ENCODE results near the gene MRPL16. TPM values are rescaled to one million over a fixed set of nuclear protein-coding genes. Genes with fewer than 3 reads are reported as not detected.

Gene MRPL16
- total and polyA plus RNA-seq, 2 of the 13 experiments (the other 11 are each of a cell fraction or from before 2014, with no cell fraction given) = 45.3 to 62.6 TPM

GRCh38 chr11:59776210-59777066 is 34.1 kb downstream of the MRPL16 start (continued):
- TF ChIP-seq, protein P1, sequence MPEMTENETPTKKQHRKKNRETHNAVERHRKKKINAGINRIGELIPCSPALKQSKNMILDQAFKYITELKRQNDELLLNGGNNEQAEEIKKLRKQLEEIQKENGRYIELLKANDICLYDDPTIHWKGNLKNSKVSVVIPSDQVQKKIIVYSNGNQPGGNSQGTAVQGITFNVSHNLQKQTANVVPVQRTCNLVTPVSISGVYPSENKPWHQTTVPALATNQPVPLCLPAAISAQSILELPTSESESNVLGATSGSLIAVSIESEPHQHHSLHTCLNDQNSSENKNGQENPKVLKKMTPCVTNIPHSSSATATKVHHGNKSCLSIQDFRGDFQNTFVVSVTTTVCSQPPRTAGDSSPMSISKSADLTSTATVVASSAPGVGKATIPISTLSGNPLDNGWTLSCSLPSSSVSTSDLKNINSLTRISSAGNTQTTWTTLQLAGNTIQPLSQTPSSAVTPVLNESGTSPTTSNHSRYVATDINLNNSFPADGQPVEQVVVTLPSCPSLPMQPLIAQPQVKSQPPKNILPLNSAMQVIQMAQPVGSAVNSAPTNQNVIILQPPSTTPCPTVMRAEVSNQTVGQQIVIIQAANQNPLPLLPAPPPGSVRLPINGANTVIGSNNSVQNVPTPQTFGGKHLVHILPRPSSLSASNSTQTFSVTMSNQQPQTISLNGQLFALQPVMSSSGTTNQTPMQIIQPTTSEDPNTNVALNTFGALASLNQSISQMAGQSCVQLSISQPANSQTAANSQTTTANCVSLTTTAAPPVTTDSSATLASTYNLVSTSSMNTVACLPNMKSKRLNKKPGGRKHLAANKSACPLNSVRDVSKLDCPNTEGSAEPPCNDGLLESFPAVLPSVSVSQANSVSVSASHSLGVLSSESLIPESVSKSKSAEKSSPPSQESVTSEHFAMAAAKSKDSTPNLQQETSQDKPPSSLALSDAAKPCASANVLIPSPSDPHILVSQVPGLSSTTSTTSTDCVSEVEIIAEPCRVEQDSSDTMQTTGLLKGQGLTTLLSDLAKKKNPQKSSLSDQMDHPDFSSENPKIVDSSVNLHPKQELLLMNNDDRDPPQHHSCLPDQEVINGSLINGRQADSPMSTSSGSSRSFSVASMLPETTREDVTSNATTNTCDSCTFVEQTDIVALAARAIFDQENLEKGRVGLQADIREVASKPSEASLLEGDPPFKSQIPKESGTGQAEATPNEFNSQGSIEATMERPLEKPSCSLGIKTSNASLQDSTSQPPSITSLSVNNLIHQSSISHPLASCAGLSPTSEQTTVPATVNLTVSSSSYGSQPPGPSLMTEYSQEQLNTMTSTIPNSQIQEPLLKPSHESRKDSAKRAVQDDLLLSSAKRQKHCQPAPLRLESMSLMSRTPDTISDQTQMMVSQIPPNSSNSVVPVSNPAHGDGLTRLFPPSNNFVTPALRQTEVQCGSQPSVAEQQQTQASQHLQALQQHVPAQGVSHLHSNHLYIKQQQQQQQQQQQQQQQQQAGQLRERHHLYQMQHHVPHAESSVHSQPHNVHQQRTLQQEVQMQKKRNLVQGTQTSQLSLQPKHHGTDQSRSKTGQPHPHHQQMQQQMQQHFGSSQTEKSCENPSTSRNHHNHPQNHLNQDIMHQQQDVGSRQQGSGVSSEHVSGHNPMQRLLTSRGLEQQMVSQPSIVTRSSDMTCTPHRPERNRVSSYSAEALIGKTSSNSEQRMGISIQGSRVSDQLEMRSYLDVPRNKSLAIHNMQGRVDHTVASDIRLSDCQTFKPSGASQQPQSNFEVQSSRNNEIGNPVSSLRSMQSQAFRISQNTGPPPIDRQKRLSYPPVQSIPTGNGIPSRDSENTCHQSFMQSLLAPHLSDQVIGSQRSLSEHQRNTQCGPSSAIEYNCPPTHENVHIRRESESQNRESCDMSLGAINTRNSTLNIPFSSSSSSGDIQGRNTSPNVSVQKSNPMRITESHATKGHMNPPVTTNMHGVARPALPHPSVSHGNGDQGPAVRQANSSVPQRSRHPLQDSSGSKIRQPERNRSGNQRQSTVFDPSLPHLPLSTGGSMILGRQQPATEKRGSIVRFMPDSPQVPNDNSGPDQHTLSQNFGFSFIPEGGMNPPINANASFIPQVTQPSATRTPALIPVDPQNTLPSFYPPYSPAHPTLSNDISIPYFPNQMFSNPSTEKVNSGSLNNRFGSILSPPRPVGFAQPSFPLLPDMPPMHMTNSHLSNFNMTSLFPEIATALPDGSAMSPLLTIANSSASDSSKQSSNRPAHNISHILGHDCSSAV (CRISPR knock-in tag; IDR thresholded peaks at IDR 0.05; ENCODE audit: borderline replicate concordance) = no peak
- TF ChIP-seq ARNTL (CRISPR knock-in tag; IDR thresholded peaks at IDR 0.05) = no peak
- TF ChIP-seq NR2F1 (CRISPR knock-in tag; IDR thresholded peaks at IDR 0.05) = peak; percentile 42 to 45; a peak in 1 of 4 replicates
- TF ChIP-seq HOMEZ (CRISPR knock-in tag; IDR thresholded peaks at IDR 0.05; ENCODE audit: low read depth) = peak; percentile 23; the same call in 1 of the 2 replicates
- peak; percentile 51 for TF ChIP-seq BCL6 (CRISPR knock-in tag; IDR thresholded peaks at IDR 0.05)
- TF ChIP-seq, protein P2, sequence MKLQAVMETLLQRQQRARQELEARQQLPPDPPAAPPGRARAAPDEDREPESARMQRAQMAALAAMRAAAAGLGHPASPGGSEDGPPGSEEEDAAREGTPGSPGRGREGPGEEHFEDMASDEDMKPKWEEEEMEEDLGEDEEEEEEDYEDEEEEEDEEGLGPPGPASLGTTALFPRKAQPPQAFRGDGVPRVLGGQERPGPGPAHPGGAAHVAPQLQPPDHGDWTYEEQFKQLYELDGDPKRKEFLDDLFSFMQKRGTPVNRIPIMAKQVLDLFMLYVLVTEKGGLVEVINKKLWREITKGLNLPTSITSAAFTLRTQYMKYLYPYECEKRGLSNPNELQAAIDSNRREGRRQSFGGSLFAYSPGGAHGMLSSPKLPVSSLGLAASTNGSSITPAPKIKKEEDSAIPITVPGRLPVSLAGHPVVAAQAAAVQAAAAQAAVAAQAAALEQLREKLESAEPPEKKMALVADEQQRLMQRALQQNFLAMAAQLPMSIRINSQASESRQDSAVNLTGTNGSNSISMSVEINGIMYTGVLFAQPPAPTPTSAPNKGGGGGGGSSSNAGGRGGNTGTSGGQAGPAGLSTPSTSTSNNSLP (IDR thresholded peaks at IDR 0.05; ENCODE audit: low read depth, low read length) = peak; percentile 36; the same call in 1 of the 2 replicates
- TF ChIP-seq ZNF772 (CRISPR knock-in tag; IDR thresholded peaks at IDR 0.05) = no peak
- peak in 1 of 2 experiments; percentile 31; a peak in 1 of 4 replicates for TF ChIP-seq MAFK (conservative IDR thresholded peaks at IDR 0.05 in 1 of 2, IDR thresholded peaks at IDR 0.05 in 1 of 2; ENCODE audit: low read length in 2 of 2)
- 0 out of 2 replicates have a peak, but pooled peaks have one; percentile 45 for TF ChIP-seq HDAC2 (CRISPR knock-in tag; IDR thresholded peaks at IDR 0.05)
- 0 out of 2 replicates have a peak, but pooled peaks have one; percentile 26 for TF ChIP-seq MBD4 (IDR thresholded peaks at IDR 0.05; ENCODE audit: borderline replicate concordance, low read length)
- TF ChIP-seq FOXK1 (CRISPR knock-in tag; IDR thresholded peaks at IDR 0.05; ENCODE audit: borderline replicate concordance, low read depth) = peak; percentile 52; the same call in 1 of the 2 replicates
- TF ChIP-seq MLX (CRISPR knock-in tag; IDR thresholded peaks at IDR 0.05) = peak; percentile 43; the same call in 1 of the 2 replicates
- no peak for TF ChIP-seq NFIB (CRISPR knock-in tag; IDR thresholded peaks at IDR 0.05; ENCODE audit: borderline replicate concordance)
- TF ChIP-seq FOSL2 (CRISPR knock-in tag; IDR thresholded peaks at IDR 0.05) = peak; percentile 100
- TF ChIP-seq CEBPB (IDR thresholded peaks at IDR 0.05; ENCODE audit: borderline replicate concordance, low read depth, low read length) = peak; percentile 30; the same call in 1 of the 2 replicates
- TF ChIP-seq PPARG (CRISPR knock-in tag; conservative IDR thresholded peaks at IDR 0.05) = no peak
